ENCODE measurements around the gene SMIM3. TPM values are rescaled to one million over a fixed set of nuclear protein-coding genes. Genes with fewer than 3 reads are reported as not detected.

SMIM3 gene
- total RNA-seq, result 34.9 and 59.9 TPM in 2 replicates
- 69.9 and 78.7 TPM in 2 replicates for polyA plus RNA-seq
- polyA plus RNA-seq (2012), result 38.9 and 45.7 TPM in 2 replicates
- 31.4 and 40.8 TPM in 2 replicates for polyA minus RNA-seq (ENCODE audit: low replicate concordance)

GRCh38 chr5:150778517-150779396, at the start of gene SMIM3:
Gene SMIM3, plus strand, starts transcription at chr5:150778757. Its CDS starts 16,684 bp downstream, at chr5:150795441.
- Histone ChIP-seq H3K27me3 (ENCODE audit: control insufficient read depth, insufficient read depth, low read length) (no peaks in the 10 kb centered on the region), H3K27ac (ENCODE audit: insufficient read depth, low read length) (peak within 1 kb of the TSS; percentile 83), H2AFZ (ENCODE audit: low read length) (peak within 1 kb of the TSS; percentile 89), H3K9me3 (ENCODE audit: control insufficient read depth, insufficient read depth, low read depth, low read length) (no peaks in the 10 kb centered on the region), H3K9ac (ENCODE audit: insufficient read depth, low read length) (peak within 1 kb of the TSS; percentile 87), H3K4me2 (ENCODE audit: extremely low read depth, insufficient read depth, low read length) (peak within 1 kb of the TSS; percentile 98), H3K4me3 (replicated peaks in 1 of 4; ENCODE audit: control extremely low read depth in 1 of 4, insufficient read depth in 1 of 4, low read depth in 3 of 4, low read length in 4 of 4) (peak within 1 kb of the TSS; percentile 83 to 91 (median 86)), H3K79me2 (ENCODE audit: control insufficient read depth, insufficient read depth, low read length) (peaks cover 33% of the 10 kb centered on the region), H4K20me1 (ENCODE audit: control insufficient read depth, extremely low read depth, insufficient read depth, low read length) (no peaks in the 10 kb centered on the region), H3K36me3 (ENCODE audit: control insufficient read depth, insufficient read depth, low read length) (no peaks in the 10 kb centered on the region), H3K4me1 (ENCODE audit: control insufficient read depth, extremely low read depth, insufficient read depth, low read length) (peaks cover 26% of the 10 kb centered on the region)
- peak; percentile 29 to 40 for TF ChIP-seq CTCF (conservative IDR thresholded peaks at IDR 0.05 in 1 of 2, IDR thresholded peaks at IDR 0.05 in 1 of 2; ENCODE audit: low read depth in 1 of 2, low read length in 2 of 2)
- TF ChIP-seq EZH2 (IDR thresholded peaks at IDR 0.05; ENCODE audit: low read length, missing control alignments), result no peak
- peak; percentile 75 to 77 for DNase-seq (ENCODE audit: low read depth in 2 of 2)

GRCh38 chr5:150729859-150730258, 48.7 kb upstream of the SMIM3 start:
- no peak overlapping the region for H3K4me2 ChIP-seq (ENCODE audit: extremely low read depth, insufficient read depth, low read length)
- H3K36me3 ChIP-seq (ENCODE audit: control insufficient read depth, insufficient read depth, low read length), result peaks cover 11% of the 10 kb centered on the region
- H3K27me3 ChIP-seq (ENCODE audit: control insufficient read depth, insufficient read depth, low read length), result no peaks in the 10 kb centered on the region
- no peak overlapping the region for H3K27ac ChIP-seq (ENCODE audit: insufficient read depth, low read length)
- H3K4me3 ChIP-seq (replicated peaks in 1 of 4; ENCODE audit: control extremely low read depth in 1 of 4, insufficient read depth in 1 of 4, low read depth in 3 of 4, low read length in 4 of 4), result no peak overlapping the region
- H3K4me1 ChIP-seq (ENCODE audit: control insufficient read depth, extremely low read depth, insufficient read depth, low read length), result no peaks in the 10 kb centered on the region
- DNase-seq (ENCODE audit: low read depth in 2 of 2), result peak in 1 of 2 donors; percentile 8
- H4K20me1 ChIP-seq (ENCODE audit: control insufficient read depth, extremely low read depth, insufficient read depth, low read length), result no peaks in the 10 kb centered on the region
- no peak overlapping the region for H3K9ac ChIP-seq (ENCODE audit: insufficient read depth, low read length)
- peaks cover 8% of the 10 kb centered on the region for H3K79me2 ChIP-seq (ENCODE audit: control insufficient read depth, insufficient read depth, low read length)
- no peak for TF ChIP-seq EZH2 (IDR thresholded peaks at IDR 0.05; ENCODE audit: low read length, missing control alignments)
- no peak for TF ChIP-seq CTCF (conservative IDR thresholded peaks at IDR 0.05 in 1 of 2, IDR thresholded peaks at IDR 0.05 in 1 of 2; ENCODE audit: low read depth in 1 of 2, low read length in 2 of 2)
- H2AFZ ChIP-seq (ENCODE audit: low read length), result no peak overlapping the region
- no peaks in the 10 kb centered on the region for H3K9me3 ChIP-seq (ENCODE audit: control insufficient read depth, insufficient read depth, low read depth, low read length)

GRCh38 chr5:150731669-150732242, 46.8 kb upstream of the SMIM3 start:
- peaks cover 20% of the 10 kb centered on the region for H3K79me2 ChIP-seq (ENCODE audit: control insufficient read depth, insufficient read depth, low read length)
- peaks cover 11% of the 10 kb centered on the region for H3K36me3 ChIP-seq (ENCODE audit: control insufficient read depth, insufficient read depth, low read length)
- TF ChIP-seq EZH2 (IDR thresholded peaks at IDR 0.05; ENCODE audit: low read length, missing control alignments) (no peak), CTCF (conservative IDR thresholded peaks at IDR 0.05 in 1 of 2, IDR thresholded peaks at IDR 0.05 in 1 of 2; ENCODE audit: low read depth in 1 of 2, low read length in 2 of 2) (no peak)

More at GRCh38 chr5:150731669-150732242, 46.8 kb upstream of the SMIM3 start:
- DNase-seq (ENCODE audit: low read depth in 2 of 2), result no peak
- Histone ChIP-seq H3K9me3 (ENCODE audit: control insufficient read depth, insufficient read depth, low read depth, low read length) (no peaks in the 10 kb centered on the region), H2AFZ (ENCODE audit: low read length) (no peak overlapping the region), H3K9ac (ENCODE audit: insufficient read depth, low read length) (no peak overlapping the region), H3K27me3 (ENCODE audit: control insufficient read depth, insufficient read depth, low read length) (no peaks in the 10 kb centered on the region), H3K4me1 (ENCODE audit: control insufficient read depth, extremely low read depth, insufficient read depth, low read length) (no peaks in the 10 kb centered on the region), H3K4me2 (ENCODE audit: extremely low read depth, insufficient read depth, low read length) (no peak overlapping the region), H3K4me3 (replicated peaks in 1 of 4; ENCODE audit: control extremely low read depth in 1 of 4, insufficient read depth in 1 of 4, low read depth in 3 of 4, low read length in 4 of 4) (no peak overlapping the region), H4K20me1 (ENCODE audit: control insufficient read depth, extremely low read depth, insufficient read depth, low read length) (no peaks in the 10 kb centered on the region), H3K27ac (ENCODE audit: insufficient read depth, low read length) (no peak overlapping the region)

Measured in fibroblast of lung (primary cell).